ENCODE results near the gene BRK1. TPM values are rescaled to one million over a fixed set of nuclear protein-coding genes. Genes with fewer than 3 reads are reported as not detected.
A peak's percentile ranks its signal among the peaks of the same experiment; 100 is the strongest.
"Not testable (repeated sequence)": the region's sequence is repeated elsewhere in the genome, so short reads cannot be mapped to it uniquely, and the experiment has no call there.

BRK1 gene
- polyA plus RNA-seq, 1 experiment, result 112 TPM

- ChIA-PET CTCF (no interaction called here), POLR2A (interaction anchor here (0.6 kb wide), 1 partner anchor 17 kb away, joined by 3 read pairs; no protein-coding TSS in a partner anchor)
These were observed 46.7 kb downstream of the BRK1 start for GRCh38 chr3:10162185-10162584.

GRCh38 chr3:10164201-10164545 is 48.7 kb downstream of the BRK1 start:
- H3K36me3 ChIP-seq (ENCODE audit: control insufficient read depth, insufficient read depth, low read length); DNase-seq (ENCODE audit: low read depth); H3K4me3 ChIP-seq (ENCODE audit: low read depth, low read length); POLR2A ChIA-PET; H3K27me3 ChIP-seq (ENCODE audit: control insufficient read depth, insufficient read depth, low read length): not testable (repeated sequence)
- CTCF ChIA-PET, result interaction anchor here (0.6 to 2.1 kb wide), 5 partner anchors 13 to 240 kb away, joined by 3 to 9 read pairs (median 3); no protein-coding TSS in a partner anchor

More at GRCh38 chr3:10162185-10162584, 46.7 kb downstream of the BRK1 start:
- Histone ChIP-seq H3K36me3 (ENCODE audit: control insufficient read depth, insufficient read depth, low read length) (no peaks in the 10 kb centered on the region), H3K4me3 (ENCODE audit: low read depth, low read length) (no peak overlapping the region), H3K27me3 (ENCODE audit: control insufficient read depth, insufficient read depth, low read length) (no peaks in the 10 kb centered on the region)
- TF ChIP-seq CTCF (IDR thresholded peaks at IDR 0.05; ENCODE audit: insufficient read depth, low read depth, low read length), result no peak
- DNase-seq (ENCODE audit: low read depth), result no peak

- Histone ChIP-seq H3K36me3 (ENCODE audit: control insufficient read depth, insufficient read depth, low read length) (no peaks in the 10 kb centered on the region), H3K4me3 (ENCODE audit: low read depth, low read length) (peak within 1 kb of the TSS; percentile 76), H3K27me3 (ENCODE audit: control insufficient read depth, insufficient read depth, low read length) (no peaks in the 10 kb centered on the region)
- ChIA-PET POLR2A (no interaction called here), CTCF (interaction anchor here (0.6 to 2.1 kb wide), 7 partner anchors 13 to 99 kb away, joined by 3 to 9 read pairs (median 6); no protein-coding TSS in a partner anchor)
- peak; percentile 58 for TF ChIP-seq CTCF (IDR thresholded peaks at IDR 0.05; ENCODE audit: insufficient read depth, low read depth, low read length)
- DNase-seq (ENCODE audit: low read depth), result no peak
These were observed 49.3 kb downstream of the BRK1 start, which contains the start of gene IRAK2 for GRCh38 chr3:10164546-10165393. IRAK2 (plus strand) TSS chr3:10164919; CDS start chr3:10164955, 36 bp downstream.

GRCh38 chr3:10166213-10166604 is 50.7 kb downstream of the BRK1 start:
- no peak for DNase-seq (ENCODE audit: low read depth)
- POLR2A ChIA-PET, result no interaction called here
- CTCF ChIA-PET, result no interaction called here
- H3K4me3 ChIP-seq (ENCODE audit: low read depth, low read length), result no peak overlapping the region
- no peak for TF ChIP-seq CTCF (IDR thresholded peaks at IDR 0.05; ENCODE audit: insufficient read depth, low read depth, low read length)
- no peaks in the 10 kb centered on the region for H3K27me3 ChIP-seq (ENCODE audit: control insufficient read depth, insufficient read depth, low read length)
- no peaks in the 10 kb centered on the region for H3K36me3 ChIP-seq (ENCODE audit: control insufficient read depth, insufficient read depth, low read length)

GRCh38 chr3:10169000-10169496 is 53.6 kb downstream of the BRK1 start:
- DNase-seq (ENCODE audit: low read depth), result no peak
- Histone ChIP-seq H3K27me3 (ENCODE audit: control insufficient read depth, insufficient read depth, low read length) (no peaks in the 10 kb centered on the region), H3K4me3 (ENCODE audit: low read depth, low read length) (no peak overlapping the region), H3K36me3 (ENCODE audit: control insufficient read depth, insufficient read depth, low read length) (no peaks in the 10 kb centered on the region)
- ChIA-PET POLR2A (no interaction called here), CTCF (no interaction called here)
- TF ChIP-seq CTCF (IDR thresholded peaks at IDR 0.05; ENCODE audit: insufficient read depth, low read depth, low read length), result no peak

Data from BJ (cell line).